Measurements from ENCODE around the gene PWWP2A.

The PWWP2A gene

GRCh38 chr5:160042671-160043070 is 76.6 kb downstream of the PWWP2A start:
- no peaks in the 10 kb centered on the region for H3K36me3 ChIP-seq (replicated peaks; ENCODE audit: insufficient read depth, low read length)
- no peaks in the 10 kb centered on the region for H3K9me2 ChIP-seq (replicated peaks; ENCODE audit: insufficient read depth, low read length)
- no peaks in the 10 kb centered on the region for H3K9me3 ChIP-seq (replicated peaks; ENCODE audit: insufficient read depth, low read length)
- H3K9ac ChIP-seq (ENCODE audit: low read length) = no peak overlapping the region
- TF ChIP-seq EZH2phosphoT487 (IDR thresholded peaks at IDR 0.05; ENCODE audit: low read length) (no peak), EZH2 (optimal IDR thresholded peaks at IDR 0.05; ENCODE audit: low read depth, low read length) (no peak)
- TF ChIP-seq, protein P1, sequence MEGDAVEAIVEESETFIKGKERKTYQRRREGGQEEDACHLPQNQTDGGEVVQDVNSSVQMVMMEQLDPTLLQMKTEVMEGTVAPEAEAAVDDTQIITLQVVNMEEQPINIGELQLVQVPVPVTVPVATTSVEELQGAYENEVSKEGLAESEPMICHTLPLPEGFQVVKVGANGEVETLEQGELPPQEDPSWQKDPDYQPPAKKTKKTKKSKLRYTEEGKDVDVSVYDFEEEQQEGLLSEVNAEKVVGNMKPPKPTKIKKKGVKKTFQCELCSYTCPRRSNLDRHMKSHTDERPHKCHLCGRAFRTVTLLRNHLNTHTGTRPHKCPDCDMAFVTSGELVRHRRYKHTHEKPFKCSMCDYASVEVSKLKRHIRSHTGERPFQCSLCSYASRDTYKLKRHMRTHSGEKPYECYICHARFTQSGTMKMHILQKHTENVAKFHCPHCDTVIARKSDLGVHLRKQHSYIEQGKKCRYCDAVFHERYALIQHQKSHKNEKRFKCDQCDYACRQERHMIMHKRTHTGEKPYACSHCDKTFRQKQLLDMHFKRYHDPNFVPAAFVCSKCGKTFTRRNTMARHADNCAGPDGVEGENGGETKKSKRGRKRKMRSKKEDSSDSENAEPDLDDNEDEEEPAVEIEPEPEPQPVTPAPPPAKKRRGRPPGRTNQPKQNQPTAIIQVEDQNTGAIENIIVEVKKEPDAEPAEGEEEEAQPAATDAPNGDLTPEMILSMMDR (IDR thresholded peaks at IDR 0.05; ENCODE audit: low read length) = no peak
- H3F3A ChIP-seq (ENCODE audit: insufficient read depth, low read length) = no peaks in the 10 kb centered on the region
- no peak for DNase-seq
- no peak overlapping the region for H3K4me3 ChIP-seq (ENCODE audit: low read length)
- H3K4me2 ChIP-seq (ENCODE audit: low read depth, low read length) = no peak overlapping the region
- no peaks in the 10 kb centered on the region for H3K4me1 ChIP-seq (ENCODE audit: low read length)
- H2AFZ ChIP-seq (ENCODE audit: low read length) = no peak overlapping the region
- no peak overlapping the region for H3K27ac ChIP-seq (ENCODE audit: low read length)
- H3K27me3 ChIP-seq (replicated peaks; ENCODE audit: insufficient read depth, low read length) = no peaks in the 10 kb centered on the region
- H4K20me1 ChIP-seq (ENCODE audit: insufficient read depth, low read length) = no peaks in the 10 kb centered on the region
- H3K79me2 ChIP-seq (ENCODE audit: low read length) = no peaks in the 10 kb centered on the region

Data from MM.1S (cell line).